Stimulated activated CD4-positive, alpha-beta T cell treated with anti-CD3 and anti-CD28 coated beads, Interleukin-12 subunit alpha, Interleukin-12 subunit beta, amount 100 ng/mL, for 4 hours (primary cell): ENCODE data around the gene SHISAL1.
"Not testable (repeated sequence)": the region's sequence is repeated elsewhere in the genome, so short reads cannot be mapped to it uniquely, and the experiment has no call there.

Experiments used
- DNase-seq: peaks from one replicate; pipeline ENCODE4 v3.0.0-alpha.2; 2020

The SHISAL1 gene

GRCh38 chr22:44325718-44326490 lies 13.2 kb upstream of the SHISAL1 start:
- DNase-seq: no peak

- not testable (repeated sequence) for DNase-seq
Observed at GRCh38 chr22:44323140-44323790, 10.5 kb upstream of the SHISAL1 start.

- DNase-seq: no peak
Observed at GRCh38 chr22:44319685-44320084, 6.9 kb upstream of the SHISAL1 start.

GRCh38 chr22:44318751-44319150 lies 6.0 kb upstream of the SHISAL1 start:
- DNase-seq: no peak

GRCh38 chr22:44317886-44318637 lies 5.3 kb upstream of the SHISAL1 start:
- DNase-seq: no peak

- no peak for DNase-seq
Observed at GRCh38 chr22:44317123-44317444, 4.3 kb upstream of the SHISAL1 start.

- DNase-seq: no peak
Observed at GRCh38 chr22:44316393-44317122, 3.8 kb upstream of the SHISAL1 start.

GRCh38 chr22:44314425-44315067 lies 1.8 kb upstream of the SHISAL1 start:
- DNase-seq: no peak

GRCh38 chr22:44313385-44314006 lies 745 bp upstream of the SHISAL1 start:
- DNase-seq: no peak

- no peak for DNase-seq
Observed at GRCh38 chr22:44311855-44312170, 938 bp downstream of the SHISAL1 start.

- DNase-seq: no peak
Observed at GRCh38 chr22:44311104-44311854, 1.5 kb downstream of the SHISAL1 start.

GRCh38 chr22:44309647-44310046 lies 3.1 kb downstream of the SHISAL1 start:
- DNase-seq: no peak

GRCh38 chr22:44309137-44309536 lies 3.6 kb downstream of the SHISAL1 start:
- DNase-seq: no peak

- DNase-seq: no peak
Observed at GRCh38 chr22:44307509-44308169, 5.1 kb downstream of the SHISAL1 start.

- DNase-seq: no peak
Observed at GRCh38 chr22:44305888-44306287, 6.9 kb downstream of the SHISAL1 start.

- DNase-seq: no peak
Observed at GRCh38 chr22:44305455-44305854, 7.3 kb downstream of the SHISAL1 start.

GRCh38 chr22:44304911-44305310 lies 7.8 kb downstream of the SHISAL1 start:
- no peak for DNase-seq

GRCh38 chr22:44304354-44304753 lies 8.4 kb downstream of the SHISAL1 start:
- DNase-seq: no peak

- DNase-seq: not testable (repeated sequence)
Observed at GRCh38 chr22:44302363-44302762, 10.4 kb downstream of the SHISAL1 start.

- no peak for DNase-seq
Observed at GRCh38 chr22:44301039-44301438, 11.7 kb downstream of the SHISAL1 start.

GRCh38 chr22:44299124-44299523 lies 13.6 kb downstream of the SHISAL1 start:
- no peak for DNase-seq
